HG03342 (cell line): Measurements from ENCODE around the gene MIA3.
A peak's percentile ranks its signal among the peaks of the same experiment; 100 is the strongest.
"Not testable (repeated sequence)": the region's sequence is repeated elsewhere in the genome, so short reads cannot be mapped to it uniquely, and the experiment has no call there.

Experiments used
- ATAC-seq: cut with Tn5 transposase; IDR thresholded peaks from one replicate; pipeline ENCODE4 v1.9.1; 2021; ENCODE audit warnings: mild to moderate bottlenecking, moderate library complexity; ENCODE audit not compliant: unreplicated experiment

MIA3 gene

DNA sequence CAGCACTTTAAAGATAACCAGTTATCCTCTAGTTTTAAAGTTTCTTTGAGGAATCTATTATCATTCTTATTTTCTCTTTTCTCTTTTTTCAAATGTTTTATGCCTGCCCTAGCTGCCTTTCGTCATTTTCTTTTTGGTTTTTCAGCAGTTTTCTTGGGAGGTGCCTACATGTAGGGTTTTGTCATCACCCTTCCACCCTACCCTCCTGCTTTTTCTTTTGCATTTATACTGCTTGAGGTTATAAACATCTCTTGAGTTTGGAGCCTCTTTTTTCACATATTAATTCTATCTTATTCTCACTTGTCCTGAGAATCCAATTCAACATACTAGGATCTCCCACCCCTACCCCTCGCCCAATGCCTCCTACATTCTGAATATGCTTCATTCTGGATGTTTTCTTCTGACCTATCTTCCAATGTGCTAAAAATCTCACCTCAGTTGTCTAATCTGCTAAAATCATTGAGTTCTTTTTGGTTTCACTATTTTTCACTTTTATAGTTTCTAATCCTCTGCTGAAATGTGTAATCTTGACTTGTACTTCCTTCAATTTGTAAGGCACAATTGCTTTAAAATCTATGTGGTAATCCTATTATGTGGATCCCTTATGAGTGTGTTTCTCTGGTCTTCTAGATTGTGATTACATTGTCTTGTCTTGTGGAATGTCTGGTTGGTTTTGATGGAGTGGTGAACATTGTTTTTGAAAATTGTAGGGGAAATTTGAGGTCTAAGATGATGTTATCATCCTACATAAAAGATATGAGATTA, 38.7 kb downstream of the MIA3 start:
- ATAC-seq: no peak

DNA sequence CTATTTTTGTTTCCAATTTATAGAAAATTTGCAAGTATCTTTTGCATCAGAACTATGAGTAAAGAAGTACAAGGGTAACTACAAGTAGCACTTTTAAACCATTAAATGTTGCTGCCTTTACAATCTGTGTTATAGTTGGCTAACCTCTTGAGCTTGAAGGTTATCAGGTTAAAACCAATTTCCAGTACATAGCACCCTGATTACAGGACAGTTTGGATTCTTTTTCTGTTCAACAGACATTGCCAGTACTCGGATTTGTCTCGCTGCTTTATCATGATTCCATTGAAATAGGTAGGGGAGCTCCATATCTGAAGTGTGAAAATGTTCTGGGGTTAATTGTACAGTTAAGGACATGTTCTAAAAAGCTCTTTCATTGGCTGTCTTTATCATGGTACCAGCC, 40.0 kb downstream of the MIA3 start:
- no peak for ATAC-seq

DNA sequence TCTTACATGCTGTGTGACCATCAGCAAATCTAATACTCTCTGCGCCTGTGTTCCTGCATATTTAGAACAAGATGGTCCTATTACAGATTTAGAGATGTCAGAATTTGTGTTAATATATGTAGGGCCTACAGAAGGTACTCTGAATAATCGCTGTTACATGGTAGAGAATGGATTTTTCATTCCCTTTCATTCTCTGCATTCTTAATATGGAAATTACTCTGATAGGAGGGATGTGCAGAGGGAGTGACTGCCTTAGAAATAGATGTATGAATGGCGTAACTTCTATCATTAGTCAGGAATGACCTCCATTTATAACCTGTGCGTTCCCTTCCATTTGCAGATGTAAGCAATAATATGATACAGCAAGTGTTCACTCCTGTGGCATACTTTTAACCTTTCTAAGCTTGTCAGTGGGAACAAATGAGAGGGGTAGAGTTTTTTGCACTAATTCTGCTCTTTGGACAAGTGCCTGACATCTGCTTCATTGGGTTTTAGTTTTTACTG, 45.6 kb downstream of the MIA3 start:
- ATAC-seq: no peak

DNA sequence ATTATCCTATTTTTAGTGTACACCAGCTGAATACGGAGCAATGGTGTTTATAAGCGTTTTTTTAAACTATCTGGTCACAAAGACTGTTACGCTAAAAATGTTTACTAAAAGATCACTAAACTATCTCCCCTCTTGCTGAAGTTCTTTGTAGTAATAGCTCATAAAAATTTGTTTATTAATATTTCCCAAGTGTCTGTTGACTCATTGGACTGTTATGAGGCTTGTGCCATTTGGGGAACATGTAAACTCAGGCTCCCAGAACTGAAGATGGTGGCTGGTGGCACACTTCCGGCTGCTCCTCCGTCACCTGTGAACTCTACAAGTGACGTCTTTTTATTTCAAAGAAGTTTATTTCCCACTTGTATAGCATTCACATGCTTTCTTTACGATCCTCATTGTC, 48.1 kb downstream of the MIA3 start:
- no peak for ATAC-seq

DNA sequence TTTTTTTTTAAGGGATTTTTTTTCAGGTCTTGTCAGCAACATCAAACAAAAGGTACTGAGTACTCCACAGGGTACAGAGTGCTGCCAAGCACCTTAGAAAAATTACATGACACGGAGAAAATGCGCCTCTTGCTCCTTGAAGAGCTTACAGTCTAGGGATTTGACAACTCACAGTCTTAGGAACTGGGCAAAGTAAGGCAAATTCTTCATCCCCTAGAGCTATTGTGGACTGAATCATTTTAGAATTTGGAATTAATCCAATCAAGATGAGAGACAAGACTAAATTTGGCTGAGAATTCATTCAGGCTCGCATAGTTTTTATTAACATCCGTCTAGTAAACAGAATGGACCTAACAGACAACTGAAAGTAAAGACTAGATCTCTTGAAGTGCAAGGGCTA, 50.3 kb downstream of the MIA3 start:
- ATAC-seq: not testable (repeated sequence)

DNA sequence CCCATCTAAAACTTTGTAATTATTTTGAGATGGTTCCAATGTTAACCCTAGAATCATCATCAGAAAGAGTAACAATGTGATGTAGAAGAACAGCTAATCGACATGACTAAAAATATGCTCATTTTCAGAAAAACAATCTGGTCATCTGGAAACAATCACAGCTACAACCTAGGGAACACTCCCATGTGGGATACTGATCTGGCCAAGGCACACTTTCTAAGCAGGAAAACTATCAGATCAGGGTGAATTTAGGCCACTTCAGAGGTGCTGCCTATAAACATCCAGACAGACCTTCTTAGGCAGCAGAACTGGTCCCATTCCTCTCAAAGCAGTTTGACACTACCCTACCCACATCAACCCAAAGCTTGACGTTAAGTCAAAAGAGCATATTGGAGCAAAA, 51.2 kb downstream of the MIA3 start:
- ATAC-seq: not testable (repeated sequence)

DNA sequence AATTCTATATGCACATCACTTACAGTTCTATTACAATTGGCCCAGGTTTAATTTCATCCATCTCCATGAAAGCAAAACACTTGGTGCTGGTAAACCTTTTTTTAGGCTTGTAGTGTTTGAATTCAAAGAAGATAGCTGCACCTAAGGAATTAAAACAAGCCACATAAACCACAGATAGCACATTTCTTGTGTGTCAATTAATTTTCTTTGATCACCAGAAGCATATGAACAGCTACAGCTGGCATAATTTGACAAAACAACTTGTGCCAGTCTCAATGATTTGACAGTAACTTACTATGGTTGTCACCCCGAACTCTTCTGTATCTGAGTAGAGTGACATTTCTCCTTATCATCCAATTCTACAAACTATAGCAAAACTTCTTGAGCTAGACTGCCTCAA, 52.2 kb downstream of the MIA3 start:
- ATAC-seq: no peak

DNA sequence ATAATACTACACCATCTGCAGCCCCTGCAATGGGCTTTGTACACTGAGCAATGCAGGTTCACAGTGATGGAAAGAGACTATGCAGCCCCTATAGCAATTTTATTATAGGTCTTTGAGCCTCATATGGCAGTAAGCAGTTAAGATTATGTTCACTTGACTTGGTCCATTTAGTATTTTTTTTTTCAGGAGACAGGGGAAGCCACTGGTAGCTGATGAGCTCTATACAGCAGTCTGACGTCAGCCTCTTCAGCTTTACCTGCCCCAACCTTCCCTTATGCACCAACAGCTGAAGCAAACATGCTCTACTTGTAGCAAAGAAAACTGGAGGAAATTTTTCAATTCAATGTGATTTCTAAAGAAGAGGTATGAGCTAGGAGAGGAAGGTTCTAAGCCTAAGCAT, 62.2 kb downstream of the MIA3 start:
- no peak for ATAC-seq

DNA sequence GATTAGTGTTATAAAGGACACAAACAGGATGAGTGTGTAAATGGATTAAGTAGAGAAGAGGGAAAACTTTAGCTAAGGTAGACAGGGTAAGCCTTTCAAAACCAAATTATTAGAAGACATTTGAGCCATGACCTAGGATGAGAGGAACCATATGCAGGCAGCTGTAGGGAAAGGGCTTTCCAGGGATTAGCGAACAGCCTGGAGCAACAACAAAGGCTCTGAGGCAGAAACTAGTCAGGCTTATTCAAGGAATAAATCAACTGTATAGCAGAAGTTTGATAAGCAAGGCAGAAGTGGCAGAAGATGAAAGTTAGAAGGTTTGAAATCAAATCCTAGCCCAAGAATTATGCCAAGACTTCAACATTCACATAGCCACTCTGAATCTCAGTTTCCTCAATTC, 73.1 kb downstream of the MIA3 start:
- no peak for ATAC-seq

DNA sequence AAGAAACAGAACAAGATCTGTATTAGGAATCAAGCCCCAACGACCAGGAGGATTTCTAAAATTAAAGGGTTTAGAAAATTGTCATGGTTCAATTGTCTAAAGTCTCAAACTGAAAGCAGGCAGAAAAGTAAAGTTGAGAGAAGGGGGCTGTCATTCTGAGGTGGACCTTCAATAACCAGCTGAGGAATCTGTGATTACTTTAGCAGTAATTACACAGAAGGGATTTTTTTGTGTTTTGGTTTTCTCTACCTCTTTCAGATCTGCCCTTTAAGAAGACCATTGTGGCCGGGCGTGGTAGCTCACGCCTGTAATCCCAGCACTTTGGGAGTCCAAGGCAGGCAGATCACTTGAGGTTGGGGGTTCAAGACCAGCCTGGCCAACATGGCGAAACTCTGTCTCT, 77.0 kb downstream of the MIA3 start:
- ATAC-seq: no peak

DNA sequence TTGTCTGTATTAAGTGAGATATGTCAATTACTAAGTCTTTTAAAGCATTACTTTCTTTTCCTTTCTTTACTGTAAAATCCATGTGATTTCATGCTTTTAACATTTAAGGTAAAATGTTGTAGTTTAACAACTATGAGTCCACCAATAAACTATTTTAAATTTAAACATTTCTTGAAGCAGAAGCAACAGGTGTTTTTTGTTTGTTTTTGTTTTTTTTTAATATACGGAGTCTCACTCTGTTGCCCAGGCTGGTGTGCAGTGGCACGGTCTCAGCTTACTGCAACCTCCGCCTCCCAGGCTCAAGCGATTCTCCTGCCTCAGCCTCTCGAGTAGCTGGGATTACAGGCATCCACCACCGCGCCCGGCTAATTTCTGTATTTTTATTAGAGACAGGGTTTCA, 78.8 kb downstream of the MIA3 start:
- no peak for ATAC-seq

DNA sequence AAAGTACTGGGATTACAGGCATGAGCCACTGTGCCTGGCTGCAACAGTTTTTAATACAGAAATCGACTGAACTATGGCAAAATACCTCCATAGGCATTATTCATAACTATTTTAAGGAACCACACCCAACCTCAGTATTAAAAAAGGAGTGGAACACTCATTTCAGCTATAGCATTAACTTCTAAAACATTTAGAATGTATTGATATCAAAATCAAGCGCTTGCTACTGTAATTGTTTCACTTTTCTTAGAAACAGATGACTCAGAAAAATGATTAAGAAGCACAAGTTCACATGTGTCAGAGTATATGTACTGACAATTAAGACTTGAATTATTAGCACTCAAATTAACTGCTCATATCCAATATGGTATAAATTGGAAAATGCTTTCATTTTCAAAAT, 79.3 kb downstream of the MIA3 start:
- ATAC-seq: no peak

DNA sequence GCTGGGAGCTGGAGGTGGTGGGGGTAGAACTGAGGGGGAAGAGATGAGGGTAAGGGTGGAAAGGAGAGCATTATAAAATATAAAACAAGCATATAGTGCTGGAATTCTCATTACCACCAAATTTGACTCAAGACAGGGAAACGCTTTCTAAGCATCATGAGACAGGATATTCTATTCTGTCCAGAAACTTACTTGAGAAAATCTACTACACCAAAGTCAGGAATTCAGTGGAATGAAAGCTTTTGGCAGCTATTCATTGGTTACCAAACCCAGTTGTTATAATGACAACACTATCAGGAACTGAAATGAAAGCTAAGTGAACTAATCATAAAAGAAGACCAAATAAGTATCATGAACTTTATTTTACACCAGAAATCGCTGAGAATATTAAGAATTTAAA, 79.9 kb downstream of the MIA3 start:
- ATAC-seq: no peak

DNA sequence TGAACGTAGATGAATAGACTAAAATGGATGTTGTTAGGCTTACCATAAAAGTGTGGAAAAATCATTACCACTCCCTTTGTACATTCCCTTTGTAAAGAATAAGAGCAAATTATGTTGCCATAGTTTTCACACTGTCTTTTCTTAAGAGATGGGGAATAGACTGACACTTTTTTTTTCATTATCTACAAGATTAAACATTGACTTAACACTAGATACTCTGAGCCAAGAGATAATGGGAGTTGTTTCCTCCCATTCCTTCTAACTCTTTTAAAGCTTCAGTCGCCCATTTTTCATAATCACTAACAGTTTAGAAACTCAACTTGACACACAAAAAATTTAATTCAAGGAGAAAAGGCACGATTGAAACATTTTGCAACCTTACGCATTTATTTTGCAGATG, 84.3 kb downstream of the MIA3 start:
- ATAC-seq: no peak

DNA sequence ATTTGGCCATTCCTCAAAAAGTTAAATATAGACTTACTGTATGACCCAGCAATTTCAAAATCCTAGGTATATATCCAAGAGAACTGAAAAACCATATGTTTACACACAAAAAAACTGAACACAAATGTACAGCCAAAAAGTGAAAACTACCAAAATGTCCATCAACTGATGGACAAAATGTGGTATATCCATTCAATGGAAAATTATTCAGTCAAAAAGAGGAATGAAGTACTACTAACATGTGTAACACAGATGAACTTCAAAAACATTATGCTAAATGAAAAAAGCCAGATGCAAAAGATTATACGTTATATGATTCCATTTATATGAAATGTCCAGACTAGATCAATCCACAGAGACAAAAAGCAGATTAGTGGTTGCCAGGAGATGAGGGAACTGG, 86.4 kb downstream of the MIA3 start:
- ATAC-seq: no peak

DNA sequence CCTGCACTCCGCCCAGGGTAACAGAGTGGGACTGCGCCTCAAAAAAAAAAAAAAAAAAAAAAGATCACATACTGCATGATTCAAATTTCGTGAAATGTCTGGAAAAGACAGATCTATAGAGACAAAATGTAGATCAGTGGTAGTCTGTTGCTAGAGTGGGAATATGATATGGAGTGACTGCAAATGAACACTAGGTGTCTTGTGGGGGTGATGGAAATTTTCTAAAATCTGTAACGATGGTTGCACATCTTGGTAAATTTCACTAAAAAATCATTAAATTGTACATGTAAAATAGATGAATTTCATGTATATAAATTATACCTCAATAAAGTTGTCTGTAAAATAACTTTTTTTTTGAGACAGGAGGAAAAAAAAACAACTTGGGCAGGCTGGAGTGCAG, 88.9 kb downstream of the MIA3 start:
- no peak for ATAC-seq

DNA sequence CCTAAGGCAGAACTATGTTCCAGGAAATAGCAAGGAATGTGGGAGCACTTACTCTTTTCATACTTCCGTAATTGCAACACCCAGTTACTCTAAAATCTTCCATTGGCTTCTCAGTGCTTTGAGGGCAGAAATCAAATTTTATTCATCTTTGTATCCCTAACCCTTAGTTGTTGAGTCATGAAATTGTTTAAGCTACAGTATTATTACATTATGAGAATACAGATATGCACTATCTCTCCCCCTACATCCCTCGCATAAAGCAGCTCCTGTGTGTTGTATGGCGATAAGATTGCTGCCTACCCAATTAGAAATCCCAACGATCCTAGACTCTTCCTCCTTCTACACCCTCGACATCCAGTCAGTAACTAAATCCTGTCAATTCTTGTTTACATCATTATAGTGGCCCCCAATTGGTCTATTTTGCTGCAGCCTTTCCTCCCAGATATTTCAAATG, 91.8 kb downstream of the MIA3 start:
- no peak for ATAC-seq

DNA sequence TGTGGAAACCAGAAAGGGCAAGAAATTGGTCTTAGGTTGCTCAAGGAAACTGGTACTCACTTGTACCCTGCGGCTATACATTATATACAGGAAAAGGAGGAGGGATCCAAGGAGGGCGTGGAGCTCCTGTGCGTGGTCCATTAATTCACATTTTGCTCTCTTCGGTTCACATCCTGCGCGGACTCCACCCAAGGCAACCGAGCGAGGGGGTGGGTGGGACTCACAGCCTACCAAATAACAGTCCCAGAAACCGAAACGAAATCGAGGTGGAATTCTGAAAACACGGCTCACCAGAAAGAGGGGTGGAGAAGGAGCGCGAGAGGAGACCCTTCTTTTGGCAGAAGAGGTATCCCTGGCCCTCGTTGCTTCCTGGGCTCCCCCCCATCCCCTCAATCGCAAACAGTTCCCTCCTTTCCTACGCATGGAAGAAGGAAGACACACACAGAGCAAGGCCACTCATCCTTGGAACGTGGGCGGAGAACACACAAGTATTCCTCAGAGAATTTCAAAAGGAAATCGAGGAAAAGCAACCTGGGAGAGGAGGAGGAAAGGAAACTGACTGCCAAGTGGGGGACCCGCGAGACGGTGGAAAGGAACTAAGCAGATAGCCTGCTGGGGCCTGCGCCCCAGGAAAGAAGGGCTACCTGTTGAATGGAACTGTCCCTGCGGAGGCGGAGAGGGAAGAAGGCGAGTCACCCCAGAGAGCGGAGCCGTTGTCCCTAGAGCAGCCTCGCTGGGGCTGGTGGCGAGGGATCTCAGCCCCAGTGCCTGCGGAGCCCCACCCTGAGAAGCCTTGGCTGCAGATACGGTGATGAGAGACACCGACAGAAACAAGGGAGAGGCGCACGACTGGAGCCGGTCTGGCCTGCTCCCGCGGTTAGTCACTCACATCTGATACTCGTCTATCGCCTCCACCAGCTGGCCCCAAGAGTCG, 93.7 kb downstream of the MIA3 start:
- peak; percentile 34 for ATAC-seq

DNA sequence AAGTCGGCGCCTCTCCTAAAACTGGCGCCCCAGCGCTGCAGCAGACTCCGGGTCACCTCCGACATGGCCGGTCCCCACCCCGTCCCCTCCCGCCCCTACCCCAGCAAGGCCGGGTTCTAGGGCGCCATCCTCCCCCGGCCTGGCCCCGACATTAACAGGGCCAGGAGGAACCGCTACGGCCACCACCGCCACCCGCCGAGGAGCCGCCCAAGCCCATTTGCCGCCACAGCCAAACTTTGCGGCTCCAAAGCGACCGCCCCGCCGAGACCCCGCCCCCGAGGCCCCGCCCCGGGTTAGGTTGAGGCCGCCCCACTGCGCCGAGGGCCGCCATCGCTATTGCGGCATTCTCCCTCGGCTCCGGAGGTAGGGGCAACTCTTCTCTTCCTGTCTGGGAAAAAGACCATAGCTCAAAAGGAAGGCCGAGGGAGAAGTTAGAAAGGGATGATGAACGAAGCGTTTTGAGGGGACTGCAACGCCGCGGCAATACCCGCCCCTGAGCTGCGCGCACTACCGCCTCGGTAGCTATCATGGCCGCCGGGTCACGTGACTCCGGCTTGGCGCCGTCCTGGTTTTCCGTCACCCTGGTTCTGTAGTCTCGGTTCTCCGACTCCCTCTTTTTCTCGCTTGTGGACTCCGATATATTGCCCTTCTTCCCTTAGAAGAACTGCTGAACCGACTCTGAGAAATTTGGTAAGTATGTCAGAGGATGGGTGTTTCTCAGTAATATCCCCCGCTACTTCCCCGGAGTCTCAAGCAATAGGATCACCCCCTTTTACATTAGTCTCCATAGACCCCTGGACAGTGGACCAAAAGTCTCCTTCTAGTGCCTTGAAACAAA, 94.6 kb downstream of the MIA3 start, which contains the start of the genes AIDA and BROX:
Gene AIDA (minus strand): TSS at position 239 of the 838 bp plus-strand sequence. CDS start 174 bp downstream, at position 65.
Gene BROX (plus strand): TSS at position 312 of the 838 bp plus-strand sequence. CDS start 3,136 bp downstream, outside the sequence.
- peak; percentile 80 for ATAC-seq

DNA sequence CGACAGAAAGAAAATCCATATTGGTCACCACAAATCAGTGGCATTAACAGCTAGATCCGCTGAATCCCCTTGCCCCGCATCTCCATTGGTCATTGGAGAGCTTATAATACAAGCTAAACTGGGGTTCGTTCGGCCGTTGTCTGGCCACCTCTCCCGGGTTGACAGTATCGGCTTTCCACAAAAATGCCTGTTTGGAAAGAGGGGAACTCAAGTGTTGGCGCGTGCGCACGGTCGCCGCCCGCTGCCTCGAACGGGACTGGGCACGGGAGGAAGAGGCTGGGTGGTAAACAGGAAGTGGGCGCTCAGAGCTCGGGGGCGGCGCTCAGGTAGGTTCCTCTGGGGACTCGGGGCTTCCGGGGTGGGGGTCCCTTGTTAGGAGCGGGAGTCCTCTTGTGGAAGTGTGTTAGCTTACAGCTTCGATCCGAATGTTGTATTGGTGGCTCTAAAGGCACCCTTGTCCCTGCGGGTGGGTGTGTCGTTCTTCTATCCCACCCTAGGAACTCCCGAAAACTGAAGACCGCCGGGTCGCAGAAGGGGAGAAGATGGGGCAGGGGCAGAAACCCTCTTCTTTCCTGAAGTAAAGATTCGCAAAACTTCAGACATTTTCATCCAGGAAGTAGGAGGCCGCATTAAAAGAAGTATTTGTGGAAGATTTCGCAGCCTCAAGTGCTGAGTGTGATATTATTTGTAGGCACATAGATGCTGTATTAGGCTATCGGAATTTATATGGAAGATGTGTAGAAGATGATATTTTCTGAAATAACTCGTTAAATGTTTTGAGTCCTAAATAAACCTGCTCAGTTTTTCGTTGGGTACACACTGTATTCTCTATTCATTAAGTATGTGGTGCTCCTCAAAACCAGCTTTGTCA, 95.4 kb downstream of the MIA3 start:
- peak; percentile 56 for ATAC-seq
